Adrenal gland (tissue), 12 donors: Measurements from ENCODE around the gene CLEC14A. TPM values are rescaled to one million over a fixed set of nuclear protein-coding genes. Genes with fewer than 3 reads are reported as not detected.

Experiments used
- DNase-seq, 7 donors: peaks; one replicate each; pipeline ENCODE4 v3.0.0-alpha.2; 2019 to 2020
- H3K27ac ChIP-seq, 5 donors: fragments of 200-600 bp; sonication (generic) in 4 of 5; 1 replicate in 3 of 5; 2 replicates in 2 of 5; pipeline versions ENCODE4 v1.5.1 to v1.8.0; 2016 to 2020; ENCODE audit warnings: mild to moderate bottlenecking in 1 of 5
- H3K27me3 ChIP-seq: fragments of 200-600 bp; 2 replicates; pipeline ENCODE4 v1.8.0; 2021
- H3K36me3 ChIP-seq, 2 donors: fragments of 200-600 bp; replicated peaks in 1 of 2; 1 replicate in 1 of 2; 2 replicates in 1 of 2; pipeline versions ENCODE4 v1.5.1 to v1.8.0; 2018 to 2022
- H3K4me1 ChIP-seq, 2 donors: fragments of 200-600 bp; replicated peaks in 1 of 2; 1 replicate in 1 of 2; 2 replicates in 1 of 2; pipeline versions ENCODE4 v1.5.1 to v1.8.0; 2018 to 2021
- H3K4me3 ChIP-seq, 4 donors: fragments of 200-600 bp; sonication (generic) in 3 of 4; one replicate each; pipeline ENCODE4 v1.5.1; 2016 to 2018
- H3K9me3 ChIP-seq, 3 donors: fragments of 200-600 bp; sonication (generic) in 1 of 3; replicated peaks in 1 of 3; 1 replicate in 2 of 3; 2 replicates in 1 of 3; pipeline versions ENCODE4 v1.5.1 to v1.8.0; 2016 to 2021
- CTCF ChIP-seq, 6 experiments: fragments of 450-650 bp in 4 of 6; fragments of 200-600 bp in 2 of 6; sonication (generic) in 1 of 6; IDR thresholded peaks; 1 replicate in 5 of 6; 2 replicates in 1 of 6; pipeline versions ENCODE4 v1.5.1 to v1.8.0; 2016 to 2021; ENCODE audit warnings: antibody characterized with exemption in 6 of 6, mild to moderate bottlenecking in 2 of 6, moderate library complexity in 1 of 6
- POLR2A ChIP-seq, 2 donors: fragments of 450-650 bp; IDR thresholded peaks; one replicate each; pipeline ENCODE4 v1.6.1; 2017; ENCODE audit warnings: antibody characterized with exemption in 2 of 2, mild to moderate bottlenecking in 2 of 2, moderate library complexity in 1 of 2
- WGBS, 4 donors: extraction: QIAGEN DNeasy Blood & Tissue Kit in 2 of 4; methylation state at CpG; one replicate each; pipeline versions ENCODE4 v1.1.5 to v1.1.7; 2013 to 2017; 5-methylcytosine and 5-hydroxymethylcytosine counted together
- intact Hi-C, 2 donors: fragments of 100-400 bp; cut with DNase I; formaldehyde crosslinking; loops; one replicate each; pipeline versions ENCODE4 v1.14.1 to v1.15.0; 2022 to 2023
- polyA plus RNA-seq, 3 donors: library from polyadenylated mRNA; stranded (reverse); fragments of 200-250 nt in 2 of 3; fragments of 350-450 nt in 1 of 3; fragmentation: Illumina TruSeq in 1 of 3; extraction: RNeasy Lipid Tissue Mini Kit (QIAGEN cat#74804) in 1 of 3; gene quantifications; one replicate each; pipeline ENCODE4 v1.2.3, GENCODE V29; 2013 to 2014
- total RNA-seq, 9 donors: library from RNA; depleted of rRNA in 4 of 9; stranded (reverse); fragments of >200 nt in 4 of 9; fragments of 120-200 nt in 1 of 9; fragmentation: NEBNext Ultra II Directional in 1 of 9; extraction: Animal tissue kit (Norgen Biotek cat#: 25700) in 1 of 9; gene quantifications; one replicate each; pipeline versions ENCODE4 v1.1.0 to v1.2.4, GENCODE V29; 2013 to 2023
- donor health status: healthy with polysubstance abuse.
- donor health status: Bipolar disorder and iron deficiency.
- donor health status: DM: yes; HTN: yes; CAD: no.
- donor health status: DM: no; HTN: no; CAD: no.
- donor health status: DM: no; HTN: no; CAD: no.
- donor health status: DM: yes; HTN: yes; CAD: no.

CLEC14A gene
- total and polyA plus RNA-seq, 12 donors = 4.0 to 26.1 (median 17.5) TPM

GRCh38 chr14:38207377-38207735, 48.5 kb downstream of the CLEC14A start:
- 23 to 36% (median 36%) methylated on average over 5 of the region's 5 CpGs for WGBS, 4 donors
- no peak overlapping the region for H3K4me3 ChIP-seq
- intact Hi-C loops = no loop called here

GRCh38 chr14:38206689-38207376, 49.1 kb downstream of the CLEC14A start:
- DNase-seq = no peak
- Histone ChIP-seq H3K27me3 (peaks cover 43% of the 10 kb centered on the region), H3K9me3 (peaks cover 0 to 4% (median 0%) of the 10 kb centered on the region in 3 donors), H3K4me3 (no peak overlapping the region), H3K4me1 (no peaks in the 10 kb centered on the region), H3K36me3 (no peaks in the 10 kb centered on the region), H3K27ac (no peak overlapping the region)
- 51 to 60% (median 57%) methylated on average over 2 of the region's 2 CpGs for WGBS, 4 donors
- TF ChIP-seq POLR2A (IDR thresholded peaks at IDR 0.05) (no peak), CTCF (IDR thresholded peaks at IDR 0.05) (no peak)
- intact Hi-C loops = no loop called here

More at GRCh38 chr14:38207377-38207735, 48.5 kb downstream of the CLEC14A start:
- DNase-seq = no peak
- Histone ChIP-seq H3K9me3 (peaks cover 0 to 4% (median 0%) of the 10 kb centered on the region in 3 donors), H3K27me3 (peaks cover 47% of the 10 kb centered on the region), H3K4me1 (no peaks in the 10 kb centered on the region), H3K36me3 (no peaks in the 10 kb centered on the region), H3K27ac (no peak overlapping the region)
- TF ChIP-seq POLR2A (IDR thresholded peaks at IDR 0.05) = no peak
- TF ChIP-seq CTCF (IDR thresholded peaks at IDR 0.05) = no peak

- Histone ChIP-seq H3K36me3 (no peaks in the 10 kb centered on the region), H3K27me3 (peaks cover 35% of the 10 kb centered on the region), H3K4me1 (no peaks in the 10 kb centered on the region), H3K4me3 (no peak overlapping the region), H3K9me3 (peaks cover 0 to 4% (median 0%) of the 10 kb centered on the region in 3 donors), H3K27ac (no peak overlapping the region)
- 71 to 80% (median 77%) methylated on average over 5 of the region's 5 CpGs for WGBS, 4 donors
- intact Hi-C loops = no loop called here
- DNase-seq = no peak
- TF ChIP-seq POLR2A (IDR thresholded peaks at IDR 0.05) (no peak), CTCF (IDR thresholded peaks at IDR 0.05) (no peak)
These were observed 49.8 kb downstream of the CLEC14A start for GRCh38 chr14:38205949-38206665.

GRCh38 chr14:38205119-38205813, 50.6 kb downstream of the CLEC14A start:
- intact Hi-C loops = no loop called here
- H3K9me3 ChIP-seq = peaks cover 0 to 4% (median 0%) of the 10 kb centered on the region in 3 donors
- H3K4me1 ChIP-seq = no peaks in the 10 kb centered on the region
- WGBS, 4 donors = 82 to 91% (median 84%) methylated on average over 5 of the region's 5 CpGs
- peaks cover 29% of the 10 kb centered on the region for H3K27me3 ChIP-seq
- H3K4me3 ChIP-seq = no peak overlapping the region
- DNase-seq = no peak
- H3K36me3 ChIP-seq = no peaks in the 10 kb centered on the region
- no peak overlapping the region for H3K27ac ChIP-seq
- TF ChIP-seq POLR2A (IDR thresholded peaks at IDR 0.05) = no peak
- TF ChIP-seq CTCF (IDR thresholded peaks at IDR 0.05) = no peak
